Activated CD4-positive, alpha-beta T cell treated with anti-CD3 and anti-CD28 coated beads, Interleukin-2, amount 50 U/mL, for 24 hours (primary cell): ENCODE results near the gene CCNG1.
A peak's percentile ranks its signal among the peaks of the same experiment; 100 is the strongest.
"Not testable (repeated sequence)": the region's sequence is repeated elsewhere in the genome, so short reads cannot be mapped to it uniquely, and the experiment has no call there.

Experiments used
- DNase-seq, 2 donors: peaks; one replicate each; pipeline ENCODE4 v3.0.0-alpha.2; 2020; ENCODE audit warnings: low read depth in 1 of 2, low spot score in 1 of 2

The CCNG1 gene

GRCh38 chr5:163437309-163438182 is at the start of gene CCNG1:
Gene CCNG1 (plus strand): TSS chr5:163437595. CDS start chr5:163439257, 1,662 bp downstream.
- peak; percentile 65 to 89 for DNase-seq

GRCh38 chr5:163395792-163396191 is 41.6 kb upstream of the CCNG1 start:
- DNase-seq, result no peak

- DNase-seq, result not testable (repeated sequence)
Measured at GRCh38 chr5:163396818-163397340, 40.5 kb upstream of the CCNG1 start.

GRCh38 chr5:163397354-163397753 is 40.0 kb upstream of the CCNG1 start:
- DNase-seq, result no peak

- DNase-seq, result no peak
Measured at GRCh38 chr5:163399923-163400322, 37.5 kb upstream of the CCNG1 start.

GRCh38 chr5:163401271-163401670 is 36.1 kb upstream of the CCNG1 start:
- no peak for DNase-seq

GRCh38 chr5:163402007-163402406 is 35.4 kb upstream of the CCNG1 start:
- no peak for DNase-seq

- DNase-seq, result no peak
Measured at GRCh38 chr5:163404364-163405173, 32.8 kb upstream of the CCNG1 start.

GRCh38 chr5:163407034-163407655 is 30.2 kb upstream of the CCNG1 start:
- DNase-seq, result no peak

- DNase-seq, result peak; percentile 14 to 38
Measured at GRCh38 chr5:163408311-163408923, 29.0 kb upstream of the CCNG1 start.

GRCh38 chr5:163409384-163409783 is 28.0 kb upstream of the CCNG1 start:
- no peak for DNase-seq

GRCh38 chr5:163410505-163410904 is 26.9 kb upstream of the CCNG1 start:
- DNase-seq, result no peak

GRCh38 chr5:163415673-163416072 is 21.7 kb upstream of the CCNG1 start:
- not testable (repeated sequence) for DNase-seq

GRCh38 chr5:163424836-163425235 is 12.6 kb upstream of the CCNG1 start:
- no peak for DNase-seq

GRCh38 chr5:163426128-163426527 is 11.3 kb upstream of the CCNG1 start:
- DNase-seq, result not testable (repeated sequence)

- no peak for DNase-seq
Measured at GRCh38 chr5:163432544-163432943, 4.9 kb upstream of the CCNG1 start.

- no peak for DNase-seq
Measured at GRCh38 chr5:163433271-163433670, 4.1 kb upstream of the CCNG1 start.

GRCh38 chr5:163434401-163434866 is 3.0 kb upstream of the CCNG1 start:
- DNase-seq, result peak in 1 of 2 donors; percentile 40

GRCh38 chr5:163436515-163436914 is 880 bp upstream of the CCNG1 start:
- DNase-seq, result no peak

- DNase-seq, result no peak
Measured at GRCh38 chr5:163437011-163437308, 435 bp upstream of the CCNG1 start.

- DNase-seq, result no peak
Measured at GRCh38 chr5:163439092-163439425, 1.7 kb downstream of the CCNG1 start.
